Tibial artery (tissue), 4 donors: ENCODE results near the gene VCX3B.
"Not testable (repeated sequence)": the region's sequence is repeated elsewhere in the genome, so short reads cannot be mapped to it uniquely, and the experiment has no call there.

ENCODE experiments used
- DNase-seq, 2 donors: peaks; one replicate each; pipeline ENCODE4 v3.0.0-alpha.2; 2019
- H3K27ac ChIP-seq, 2 donors: fragments of 200-600 bp; sonication (generic) in 1 of 2; 1 replicate in 1 of 2; 2 replicates in 1 of 2; pipeline ENCODE4 v1.5.1; 2018 to 2019; ENCODE audit warnings: mild to moderate bottlenecking in 1 of 2
- H3K27me3 ChIP-seq, 2 donors: fragments of 200-600 bp; sonication (generic) in 1 of 2; one replicate each; pipeline versions ENCODE4 v1.5.1 to v1.6.0; 2016 to 2019
- H3K36me3 ChIP-seq, 3 donors: fragments of 200-600 bp; sonication (generic) in 2 of 3; one replicate each; pipeline ENCODE4 v1.5.1; 2016 to 2019; ENCODE audit warnings: mild to moderate bottlenecking in 2 of 3
- H3K4me1 ChIP-seq, 4 donors: fragments of 200-600 bp; sonication (generic) in 2 of 4; 1 replicate in 3 of 4; 2 replicates in 1 of 4; pipeline ENCODE4 v1.5.1; 2016 to 2019
- H3K4me3 ChIP-seq, 2 donors: fragments of 200-600 bp; sonication (generic) in 1 of 2; 1 replicate in 1 of 2; 2 replicates in 1 of 2; pipeline ENCODE4 v1.5.1; 2018 to 2019; ENCODE audit warnings: mild to moderate bottlenecking in 2 of 2
- H3K9me3 ChIP-seq, 3 donors: fragments of 200-600 bp; sonication (generic) in 1 of 3; one replicate each; pipeline ENCODE4 v1.5.1; 2016 to 2019
- intact Hi-C: fragments of 100-400 bp; cut with DNase I; formaldehyde crosslinking; loops from one replicate; pipeline ENCODE4 v1.15.0; 2023; ENCODE audit warnings: low total_unique reads
- TF ChIP-seq, protein P1 (sequence below), 2 experiments: fragments of 200-600 bp in 1 of 2; fragments of 450-650 bp in 1 of 2; IDR thresholded peaks; one replicate each; pipeline ENCODE4 v1.5.1; 2017 to 2019; ENCODE audit warnings: antibody characterized with exemption in 2 of 2, mild to moderate bottlenecking in 1 of 2, moderate library complexity in 1 of 2

VCX3B gene

DNA sequence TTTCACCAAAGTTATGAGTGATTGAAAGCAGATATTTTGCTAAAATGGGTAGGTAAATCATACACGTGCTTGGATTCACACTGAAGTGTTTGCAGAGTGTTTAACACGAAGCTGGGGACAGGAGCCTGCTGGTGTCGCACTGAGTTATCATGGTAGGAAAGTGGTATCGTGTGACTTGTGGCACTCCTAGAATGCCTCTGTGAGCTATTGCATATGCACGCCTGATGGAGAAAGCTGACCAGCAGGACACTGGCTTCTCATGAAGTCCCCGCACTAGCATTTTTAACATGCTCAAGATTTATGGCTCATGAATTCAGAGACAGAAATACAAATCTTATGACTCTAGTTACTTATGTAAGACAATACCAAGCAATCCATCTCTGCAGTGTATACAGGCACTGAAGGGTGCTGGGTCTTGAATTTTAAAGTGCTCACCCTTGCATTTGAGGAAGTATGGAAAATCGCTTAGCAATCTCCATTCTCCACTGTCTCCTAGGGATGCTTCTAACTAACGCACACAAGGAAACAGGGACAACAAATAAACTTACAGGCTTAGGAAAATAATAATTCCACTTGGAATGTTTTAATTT lies 19.8 kb downstream of the VCX3B start:
- Histone ChIP-seq H3K36me3 (no peaks in the 10 kb centered on the region), H3K27ac (no peak overlapping the region), H3K9me3 (no peaks in the 10 kb centered on the region), H3K4me1 (no peaks in the 10 kb centered on the region), H3K4me3 (no peak overlapping the region), H3K27me3 (no peaks in the 10 kb centered on the region)
- intact Hi-C loops, result no loop called here
- TF ChIP-seq, protein P1, sequence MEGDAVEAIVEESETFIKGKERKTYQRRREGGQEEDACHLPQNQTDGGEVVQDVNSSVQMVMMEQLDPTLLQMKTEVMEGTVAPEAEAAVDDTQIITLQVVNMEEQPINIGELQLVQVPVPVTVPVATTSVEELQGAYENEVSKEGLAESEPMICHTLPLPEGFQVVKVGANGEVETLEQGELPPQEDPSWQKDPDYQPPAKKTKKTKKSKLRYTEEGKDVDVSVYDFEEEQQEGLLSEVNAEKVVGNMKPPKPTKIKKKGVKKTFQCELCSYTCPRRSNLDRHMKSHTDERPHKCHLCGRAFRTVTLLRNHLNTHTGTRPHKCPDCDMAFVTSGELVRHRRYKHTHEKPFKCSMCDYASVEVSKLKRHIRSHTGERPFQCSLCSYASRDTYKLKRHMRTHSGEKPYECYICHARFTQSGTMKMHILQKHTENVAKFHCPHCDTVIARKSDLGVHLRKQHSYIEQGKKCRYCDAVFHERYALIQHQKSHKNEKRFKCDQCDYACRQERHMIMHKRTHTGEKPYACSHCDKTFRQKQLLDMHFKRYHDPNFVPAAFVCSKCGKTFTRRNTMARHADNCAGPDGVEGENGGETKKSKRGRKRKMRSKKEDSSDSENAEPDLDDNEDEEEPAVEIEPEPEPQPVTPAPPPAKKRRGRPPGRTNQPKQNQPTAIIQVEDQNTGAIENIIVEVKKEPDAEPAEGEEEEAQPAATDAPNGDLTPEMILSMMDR (IDR thresholded peaks at IDR 0.05), result no peak
- DNase-seq, result no peak

DNA sequence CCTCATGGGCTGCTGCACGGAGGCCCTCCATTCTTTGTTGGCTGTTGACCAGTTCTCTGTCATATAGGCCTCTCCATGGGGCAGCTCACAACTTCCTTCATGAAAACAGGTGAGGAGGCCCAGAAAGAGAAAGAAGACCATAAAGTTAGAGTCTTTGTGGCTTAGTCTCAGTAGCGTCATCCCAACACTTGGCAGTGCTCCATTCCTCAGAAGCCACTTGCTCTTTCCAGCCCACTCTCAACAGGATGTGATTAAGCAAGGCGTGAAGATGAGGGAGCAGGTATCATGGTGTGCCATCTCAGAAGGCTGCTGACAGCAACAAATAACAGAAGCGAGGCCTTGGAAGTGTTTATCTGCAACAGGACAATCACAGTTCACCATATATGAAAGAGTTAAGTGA lies 30.4 kb downstream of the VCX3B start:
- DNase-seq, H3K27me3 ChIP-seq, H3K36me3 ChIP-seq, H3K4me1 ChIP-seq, intact Hi-C loops, H3K27ac ChIP-seq, H3K9me3 ChIP-seq, H3K4me3 ChIP-seq: not testable (repeated sequence)

DNA sequence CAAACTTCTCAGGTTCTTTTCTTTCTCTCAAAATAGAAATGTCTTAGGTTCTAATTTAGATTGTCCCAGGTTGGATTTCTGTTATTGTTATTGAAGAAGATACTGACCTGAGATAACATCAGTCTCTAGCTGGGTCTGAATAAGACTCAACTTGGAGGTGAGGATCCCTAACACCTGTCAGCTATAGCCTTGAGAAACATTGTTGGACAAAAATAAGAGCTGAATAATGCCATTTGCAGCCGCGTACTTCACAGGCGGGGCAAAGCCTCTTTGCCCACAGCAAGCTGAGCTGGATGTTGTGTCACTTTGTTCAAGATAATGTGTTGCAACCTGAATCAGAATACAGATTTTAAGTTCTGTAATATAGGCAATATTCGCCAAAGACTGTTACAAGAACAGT lies 35.6 kb downstream of the VCX3B start:
- intact Hi-C loops, result no loop called here
- TF ChIP-seq, protein P1 (IDR thresholded peaks at IDR 0.05), result no peak

DNA sequence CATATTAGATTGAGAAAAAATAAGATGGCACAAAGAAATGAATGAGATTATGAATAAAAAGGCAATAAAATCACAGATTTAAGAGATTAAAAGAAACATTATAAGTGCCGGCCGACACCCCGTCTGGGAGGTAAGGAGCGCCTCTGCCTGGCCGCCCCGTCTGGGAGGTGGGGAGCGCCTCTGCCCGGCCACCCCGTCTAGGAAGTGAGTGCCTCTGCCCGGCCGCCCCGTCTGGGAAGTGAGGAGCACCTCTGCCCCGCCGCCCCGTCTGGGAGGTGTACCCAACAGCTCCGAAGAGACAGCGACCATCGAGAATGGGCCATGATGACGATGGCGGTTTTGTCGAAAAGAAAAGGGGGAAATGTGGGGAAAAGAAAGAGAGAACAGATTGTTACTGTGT lies 37.5 kb downstream of the VCX3B start:
- H3K9me3 ChIP-seq, H3K4me1 ChIP-seq, H3K27ac ChIP-seq, intact Hi-C loops, H3K27me3 ChIP-seq, H3K36me3 ChIP-seq, H3K4me3 ChIP-seq, DNase-seq: not testable (repeated sequence)

More for the DNA sequence above, 35.6 kb downstream of the VCX3B start:
- Histone ChIP-seq H3K27ac (no peak overlapping the region), H3K4me3 (no peak overlapping the region), H3K27me3 (no peaks in the 10 kb centered on the region), H3K9me3 (no peaks in the 10 kb centered on the region), H3K4me1 (no peaks in the 10 kb centered on the region), H3K36me3 (no peaks in the 10 kb centered on the region)
- DNase-seq, result no peak

DNA sequence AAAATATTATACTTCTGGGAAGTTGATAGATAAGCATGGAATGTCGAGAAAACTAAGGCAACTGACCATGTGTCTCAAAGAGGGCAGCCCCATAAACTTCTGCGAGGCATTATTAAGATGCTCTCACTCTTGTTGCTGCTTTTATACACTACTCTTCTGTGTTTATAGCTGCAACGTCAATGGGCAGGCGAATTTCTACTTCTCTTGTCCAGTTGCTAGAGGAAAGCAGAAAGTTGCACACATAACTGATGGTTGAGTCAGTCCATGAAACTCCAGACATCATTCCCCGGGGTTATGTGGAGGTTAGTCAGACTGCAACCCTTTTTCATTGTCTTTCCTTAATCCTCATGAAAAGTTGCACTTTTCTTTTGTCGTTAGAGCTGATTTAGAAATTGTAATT lies 39.8 kb downstream of the VCX3B start:
- no peak overlapping the region for H3K27ac ChIP-seq
- no peaks in the 10 kb centered on the region for H3K36me3 ChIP-seq
- intact Hi-C loops, result no loop called here
- no peaks in the 10 kb centered on the region for H3K9me3 ChIP-seq
- no peak for DNase-seq
- H3K4me3 ChIP-seq, result no peak overlapping the region
- TF ChIP-seq, protein P1 (IDR thresholded peaks at IDR 0.05), result no peak
- no peaks in the 10 kb centered on the region for H3K4me1 ChIP-seq
- H3K27me3 ChIP-seq, result no peaks in the 10 kb centered on the region
